HK-2 (cell line): Measurements from ENCODE around the gene NTMT1.
A peak's percentile ranks its signal among the peaks of the same experiment; 100 is the strongest.

Experiments used
- DNase-seq: peaks from one replicate; pipeline ENCODE4 v3.0.0-alpha.2; 2018; ENCODE audit not compliant: unreplicated experiment

The NTMT1 gene

DNA sequence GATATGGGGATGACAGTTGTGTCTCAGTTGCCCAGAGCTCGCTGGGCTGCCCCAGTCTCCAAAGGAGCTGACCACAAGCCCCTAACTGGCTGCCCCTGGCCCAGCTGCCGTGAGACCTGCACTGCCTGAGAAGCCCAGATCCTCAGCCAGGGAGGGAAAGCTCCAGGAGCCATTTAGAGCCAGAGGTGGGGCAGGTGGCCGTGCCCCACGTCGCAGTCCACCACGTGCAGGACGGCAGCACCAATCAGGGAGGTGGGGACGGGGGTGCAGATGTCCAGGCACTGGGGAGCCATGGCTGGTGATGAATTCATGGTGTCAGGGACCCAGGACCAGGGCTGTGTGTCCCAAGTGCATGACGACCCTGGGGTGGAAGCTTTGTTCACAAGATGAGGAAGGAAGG lies 52.9 kb downstream of the NTMT1 start:
- no peak for DNase-seq

DNA sequence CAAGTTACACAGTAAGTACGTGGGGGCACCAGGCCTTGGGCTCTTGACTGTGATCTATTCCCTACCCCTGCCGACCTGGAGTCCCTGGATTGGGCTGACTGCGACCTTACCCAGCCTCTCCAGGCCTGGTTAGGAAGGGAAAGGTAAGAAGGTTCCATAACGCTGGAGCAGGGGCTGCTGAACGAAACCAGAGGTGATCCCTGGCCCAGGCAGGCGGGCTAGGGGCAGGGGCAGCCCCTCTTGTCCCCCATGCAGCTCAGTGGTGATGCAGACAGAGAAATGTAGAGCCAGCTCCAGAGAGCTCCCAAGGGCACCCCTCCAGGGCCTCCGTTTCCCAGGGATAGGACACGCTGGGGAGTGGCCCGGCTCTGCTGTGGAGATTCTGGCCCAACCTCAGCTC lies 53.6 kb downstream of the NTMT1 start:
- DNase-seq: no peak

- DNase-seq: no peak
Observed at GRCh38 chr9:129681924-129682323, 56.0 kb downstream of the NTMT1 start.

DNA sequence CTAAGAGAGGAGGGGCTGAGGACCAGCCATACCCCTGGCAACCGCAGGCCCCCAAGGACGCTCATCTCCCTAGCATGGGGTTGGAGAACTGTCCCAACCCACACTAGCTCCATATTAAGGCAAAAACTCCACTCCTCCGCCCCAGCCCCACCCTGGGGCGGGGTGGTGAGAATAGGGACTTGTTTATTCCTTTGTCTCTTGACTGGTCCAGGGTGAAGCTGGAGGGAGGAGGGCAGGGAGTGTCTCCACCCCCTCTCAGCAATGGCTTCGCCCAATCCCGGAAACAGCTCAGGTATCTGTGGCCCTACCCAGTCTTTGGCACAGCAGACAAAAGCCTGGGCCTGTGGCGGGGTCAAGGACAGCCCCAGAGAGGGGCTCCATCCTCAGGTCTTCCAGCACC lies 56.4 kb downstream of the NTMT1 start:
- no peak for DNase-seq

GRCh38 chr9:129685220-129685932 lies 59.4 kb downstream of the NTMT1 start:
- DNase-seq: peak; percentile 57
